HFFc6 (cell line): Measurements from ENCODE around the gene RASGRP4. TPM values are rescaled to one million over a fixed set of nuclear protein-coding genes. Genes with fewer than 3 reads are reported as not detected.
A peak's percentile ranks its signal among the peaks of the same experiment; 100 is the strongest.

Source experiments
- DNase-seq: peaks from one replicate; pipeline ENCODE4 v3.0.0-alpha.2; 2018
- H3K27ac Mint-ChIP-seq: 2 replicates; pipeline ENCODE4 v1.8.0; 2020; ENCODE audit warnings: mild to moderate bottlenecking, mixed read lengths
- H3K27me3 Mint-ChIP-seq: 2 replicates; pipeline ENCODE4 v1.8.0; 2021; ENCODE audit warnings: mild to moderate bottlenecking, moderate library complexity, mixed read lengths; ENCODE audit not compliant: insufficient read depth
- H3K36me3 Mint-ChIP-seq: 2 replicates; pipeline ENCODE4 v1.8.0; 2021; ENCODE audit warnings: low read depth, mixed read lengths
- H3K4me1 Mint-ChIP-seq: 2 replicates; pipeline ENCODE4 v1.8.0; 2020; ENCODE audit warnings: low read depth, mixed read lengths
- H3K4me3 Mint-ChIP-seq: 2 replicates; pipeline ENCODE4 v1.8.0; 2020; ENCODE audit warnings: mild to moderate bottlenecking, moderate library complexity, mixed read lengths
- H3K9me3 Mint-ChIP-seq: 2 replicates; pipeline ENCODE4 v1.8.0; 2020; ENCODE audit warnings: mild to moderate bottlenecking, mixed read lengths
- total RNA-seq, 6 experiments: library from RNA; stranded (reverse); fragmentation: NEBNext Ultra II Directional; extraction: Animal tissue kit (Norgen Biotek cat#: 25700); gene quantifications; 2 replicates in 1 of 6; 3 replicates in 5 of 6; pipeline ENCODE4 v1.2.3, GENCODE V29; 2021
- TF ChIP-seq, protein P1 (sequence below): fragments of 200-600 bp; sonication (generic); IDR thresholded peaks from 2 replicates; pipeline ENCODE4 v1.5.0; 2021; ENCODE audit warnings: antibody characterized with exemption, mild to moderate bottlenecking

Gene RASGRP4
- total RNA-seq, 6 experiments from 2014 or later = not detected

DNA sequence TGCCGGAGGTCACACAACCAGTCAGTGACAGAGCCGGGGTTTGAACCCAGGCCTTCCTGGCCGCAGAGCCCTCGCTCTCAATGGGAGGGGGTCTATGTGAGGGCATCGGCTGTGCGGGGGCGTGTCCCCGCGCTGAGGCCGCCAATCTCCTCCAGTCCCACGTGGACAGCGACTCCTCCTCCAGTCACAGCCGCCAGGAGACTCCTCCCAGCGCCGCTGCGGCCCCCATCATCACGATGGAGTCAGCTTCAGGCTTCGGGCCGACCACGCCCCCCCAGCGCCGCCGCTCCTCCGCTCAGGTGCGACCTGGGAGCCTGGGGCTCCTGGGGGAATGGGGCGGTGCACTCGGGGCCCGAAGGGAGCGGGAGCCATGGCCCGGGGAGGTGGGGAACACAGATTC, 31.5 kb downstream of the RASGRP4 start:
- Mint-ChIP-seq H3K27me3 (peaks cover 2% of the 10 kb centered on the region), H3K4me3 (no peak overlapping the region), H3K36me3 (peaks cover 46% of the 10 kb centered on the region), H3K9me3 (no peaks in the 10 kb centered on the region), H3K4me1 (peaks cover 43% of the 10 kb centered on the region), H3K27ac (no peak overlapping the region)
- TF ChIP-seq, protein P1, sequence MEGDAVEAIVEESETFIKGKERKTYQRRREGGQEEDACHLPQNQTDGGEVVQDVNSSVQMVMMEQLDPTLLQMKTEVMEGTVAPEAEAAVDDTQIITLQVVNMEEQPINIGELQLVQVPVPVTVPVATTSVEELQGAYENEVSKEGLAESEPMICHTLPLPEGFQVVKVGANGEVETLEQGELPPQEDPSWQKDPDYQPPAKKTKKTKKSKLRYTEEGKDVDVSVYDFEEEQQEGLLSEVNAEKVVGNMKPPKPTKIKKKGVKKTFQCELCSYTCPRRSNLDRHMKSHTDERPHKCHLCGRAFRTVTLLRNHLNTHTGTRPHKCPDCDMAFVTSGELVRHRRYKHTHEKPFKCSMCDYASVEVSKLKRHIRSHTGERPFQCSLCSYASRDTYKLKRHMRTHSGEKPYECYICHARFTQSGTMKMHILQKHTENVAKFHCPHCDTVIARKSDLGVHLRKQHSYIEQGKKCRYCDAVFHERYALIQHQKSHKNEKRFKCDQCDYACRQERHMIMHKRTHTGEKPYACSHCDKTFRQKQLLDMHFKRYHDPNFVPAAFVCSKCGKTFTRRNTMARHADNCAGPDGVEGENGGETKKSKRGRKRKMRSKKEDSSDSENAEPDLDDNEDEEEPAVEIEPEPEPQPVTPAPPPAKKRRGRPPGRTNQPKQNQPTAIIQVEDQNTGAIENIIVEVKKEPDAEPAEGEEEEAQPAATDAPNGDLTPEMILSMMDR = no peak
- no peak for DNase-seq

GRCh38 chr19:38392707-38393308, 33.2 kb downstream of the RASGRP4 start:
- peak overlapping the region; percentile 40 for H3K27ac Mint-ChIP-seq
- TF ChIP-seq, protein P1 = no peak
- H3K4me1 Mint-ChIP-seq = peaks cover 43% of the 10 kb centered on the region
- peak; percentile 47 for DNase-seq
- peaks cover 6% of the 10 kb centered on the region for H3K27me3 Mint-ChIP-seq
- H3K4me3 Mint-ChIP-seq = 0 out of 2 replicates have a peak overlapping the region, but pooled peaks have one; percentile 1
- no peaks in the 10 kb centered on the region for H3K9me3 Mint-ChIP-seq
- peaks cover 48% of the 10 kb centered on the region for H3K36me3 Mint-ChIP-seq

GRCh38 chr19:38391911-38392464, 34.0 kb downstream of the RASGRP4 start:
- H3K4me1 Mint-ChIP-seq = peaks cover 50% of the 10 kb centered on the region
- TF ChIP-seq, protein P1 = no peak
- H3K27me3 Mint-ChIP-seq = peaks cover 11% of the 10 kb centered on the region
- peak overlapping the region; percentile 46; the same call in 1 of the 2 replicates for H3K27ac Mint-ChIP-seq
- H3K9me3 Mint-ChIP-seq = no peaks in the 10 kb centered on the region
- DNase-seq = no peak
- peaks cover 48% of the 10 kb centered on the region for H3K36me3 Mint-ChIP-seq
- H3K4me3 Mint-ChIP-seq = no peak overlapping the region

DNA sequence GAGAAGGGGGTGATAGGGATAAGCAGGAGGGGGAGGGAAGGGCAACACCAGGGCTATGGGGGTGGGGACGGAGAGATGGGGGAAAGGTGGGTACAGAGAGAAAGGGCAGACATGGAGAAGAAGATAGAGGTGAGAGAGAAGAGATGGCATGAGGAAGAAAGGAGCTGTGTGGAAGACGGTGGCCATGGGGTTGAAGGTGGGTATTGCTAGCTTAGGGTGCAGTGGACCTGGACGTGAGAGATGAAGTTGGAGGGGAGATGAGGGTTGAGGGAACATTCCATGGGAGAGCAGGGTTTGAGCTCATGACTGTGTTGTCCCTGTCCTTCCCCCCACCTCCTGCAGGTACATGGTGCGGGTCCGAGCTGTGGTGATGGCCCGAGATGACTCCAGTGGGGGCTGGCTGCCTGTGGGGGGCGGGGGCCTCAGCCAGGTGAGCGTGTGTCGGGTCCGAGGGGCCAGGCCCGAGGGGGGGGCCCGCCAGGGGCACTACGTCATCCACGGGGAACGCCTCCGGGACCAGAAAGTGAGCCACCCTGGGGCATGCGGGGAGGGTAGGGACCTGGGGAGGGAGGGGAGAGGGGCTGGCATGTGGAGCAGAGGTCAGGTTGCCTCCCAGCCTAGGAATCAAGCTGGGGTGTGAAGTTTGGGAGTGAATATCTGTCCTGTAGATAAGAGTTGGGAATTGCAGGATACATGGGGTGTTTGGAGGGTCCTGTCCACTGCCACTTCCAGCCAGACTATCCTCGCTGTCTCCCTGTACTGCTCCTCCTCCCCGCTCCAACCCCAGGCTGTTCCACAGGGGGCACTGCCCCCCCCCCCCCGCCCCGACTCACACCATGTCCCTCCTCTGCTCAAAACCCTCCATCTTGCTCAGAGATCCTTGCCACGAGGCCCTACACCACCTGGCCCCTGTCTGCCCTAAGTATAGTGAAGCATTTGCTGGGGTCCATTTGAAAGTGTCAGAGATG, 35.8 kb downstream of the RASGRP4 start:
- DNase-seq = no peak
- Mint-ChIP-seq H3K27ac (peak overlapping the region; percentile 99), H3K9me3 (no peaks in the 10 kb centered on the region), H3K27me3 (peaks cover 11% of the 10 kb centered on the region), H3K36me3 (peaks cover 40% of the 10 kb centered on the region), H3K4me3 (peak overlapping the region; percentile 97), H3K4me1 (peaks cover 50% of the 10 kb centered on the region)
- TF ChIP-seq, protein P1 = no peak

GRCh38 chr19:38389101-38389925, 36.7 kb downstream of the RASGRP4 start:
- Mint-ChIP-seq H3K9me3 (no peaks in the 10 kb centered on the region), H3K4me1 (peaks cover 50% of the 10 kb centered on the region), H3K36me3 (peaks cover 35% of the 10 kb centered on the region), H3K4me3 (peak overlapping the region; percentile 97), H3K27me3 (peaks cover 15% of the 10 kb centered on the region), H3K27ac (peak overlapping the region; percentile 99)
- peak; percentile 73 for DNase-seq
- TF ChIP-seq, protein P1 = no peak
